HepG2 (cell line): ENCODE data around the gene THOC7.

Experiments
- AKAP8 ChIP-seq: sonication (generic); formaldehyde crosslinking; IDR thresholded peaks from 2 replicates; pipeline ENCODE4 v1.5.1; 2020; ENCODE audit warnings: mild to moderate bottlenecking, missing genetic modification reagents
- CTCF ChIP-seq: sonication (generic); formaldehyde crosslinking; IDR thresholded peaks from 2 replicates; pipeline ENCODE4 v1.5.0; 2020; ENCODE audit warnings: mild to moderate bottlenecking, missing genetic modification reagents, moderate library complexity
- EZH2 ChIP-seq: conservative IDR thresholded peaks from 2 replicates; pipeline ENCODE4 v1.6.1; 2012; ENCODE audit warnings: mild to moderate bottlenecking, low read depth, low read length, moderate library complexity
- FOSL1 ChIP-seq: sonication (generic); formaldehyde crosslinking; IDR thresholded peaks from 2 replicates; pipeline ENCODE4 v1.9.0; 2021; ENCODE audit warnings: missing genetic modification reagents, borderline replicate concordance
- KDM2A ChIP-seq: sonication (generic); formaldehyde crosslinking; IDR thresholded peaks from 2 replicates; pipeline ENCODE4 v1.4.0; 2020; ENCODE audit warnings: low read depth, missing genetic modification reagents, borderline replicate concordance
- NR2F2 ChIP-seq: IDR thresholded peaks from 2 replicates; pipeline ENCODE4 v1.6.1; 2012; ENCODE audit warnings: low read depth, inconsistent platforms, borderline replicate concordance
- ZNF558 ChIP-seq: sonication (generic); formaldehyde crosslinking; IDR thresholded peaks from 2 replicates; pipeline ENCODE4 v1.9.0; 2022; ENCODE audit warnings: mild to moderate bottlenecking, missing genetic modification reagents, borderline replicate concordance
- ZNF562 ChIP-seq: sonication (generic); formaldehyde crosslinking; IDR thresholded peaks from 2 replicates; pipeline ENCODE4 v1.8.0; 2022; ENCODE audit warnings: missing genetic modification reagents, borderline replicate concordance
- ZNF768 ChIP-seq: sonication (generic); formaldehyde crosslinking; IDR thresholded peaks from 2 replicates; pipeline ENCODE4 v1.4.0; 2020; ENCODE audit warnings: missing genetic modification reagents
- TF ChIP-seq, protein P1 (sequence below): sonication (generic); formaldehyde crosslinking; IDR thresholded peaks from 2 replicates; pipeline ENCODE4 v1.4.0; 2020; ENCODE audit warnings: missing genetic modification reagents, borderline replicate concordance

GRCh38 chr3:63808633-63809032 is 55.0 kb downstream of the THOC7 start:
- no peak for TF ChIP-seq CTCF (CRISPR knock-in tag)
- no peak for TF ChIP-seq AKAP8 (CRISPR knock-in tag)
- TF ChIP-seq NR2F2 = no peak
- TF ChIP-seq EZH2 = no peak
- TF ChIP-seq ZNF768 (CRISPR knock-in tag) = no peak
- TF ChIP-seq, protein P1, sequence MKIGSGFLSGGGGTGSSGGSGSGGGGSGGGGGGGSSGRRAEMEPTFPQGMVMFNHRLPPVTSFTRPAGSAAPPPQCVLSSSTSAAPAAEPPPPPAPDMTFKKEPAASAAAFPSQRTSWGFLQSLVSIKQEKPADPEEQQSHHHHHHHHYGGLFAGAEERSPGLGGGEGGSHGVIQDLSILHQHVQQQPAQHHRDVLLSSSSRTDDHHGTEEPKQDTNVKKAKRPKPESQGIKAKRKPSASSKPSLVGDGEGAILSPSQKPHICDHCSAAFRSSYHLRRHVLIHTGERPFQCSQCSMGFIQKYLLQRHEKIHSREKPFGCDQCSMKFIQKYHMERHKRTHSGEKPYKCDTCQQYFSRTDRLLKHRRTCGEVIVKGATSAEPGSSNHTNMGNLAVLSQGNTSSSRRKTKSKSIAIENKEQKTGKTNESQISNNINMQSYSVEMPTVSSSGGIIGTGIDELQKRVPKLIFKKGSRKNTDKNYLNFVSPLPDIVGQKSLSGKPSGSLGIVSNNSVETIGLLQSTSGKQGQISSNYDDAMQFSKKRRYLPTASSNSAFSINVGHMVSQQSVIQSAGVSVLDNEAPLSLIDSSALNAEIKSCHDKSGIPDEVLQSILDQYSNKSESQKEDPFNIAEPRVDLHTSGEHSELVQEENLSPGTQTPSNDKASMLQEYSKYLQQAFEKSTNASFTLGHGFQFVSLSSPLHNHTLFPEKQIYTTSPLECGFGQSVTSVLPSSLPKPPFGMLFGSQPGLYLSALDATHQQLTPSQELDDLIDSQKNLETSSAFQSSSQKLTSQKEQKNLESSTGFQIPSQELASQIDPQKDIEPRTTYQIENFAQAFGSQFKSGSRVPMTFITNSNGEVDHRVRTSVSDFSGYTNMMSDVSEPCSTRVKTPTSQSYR (CRISPR knock-in tag) = no peak
- TF ChIP-seq KDM2A = no peak
- TF ChIP-seq ZNF558 = no peak
- no peak for TF ChIP-seq FOSL1 (CRISPR knock-in tag)
- no peak for TF ChIP-seq ZNF562 (CRISPR knock-in tag)
